ENCODE measurements around the gene VAPB. TPM values are rescaled to one million over a fixed set of nuclear protein-coding genes. Genes with fewer than 3 reads are reported as not detected.

Gene VAPB
- total RNA-seq, 1 donor from 2014 or later = 36.5 TPM

- no peaks in the 10 kb centered on the region for H3K27me3 Mint-ChIP-seq
- no peak overlapping the region for H3K27ac Mint-ChIP-seq
Measured at GRCh38 chr20:58472273-58473018, 83.4 kb downstream of the VAPB start.

GRCh38 chr20:58473453-58474425 lies 84.7 kb downstream of the VAPB start:
- H3K9me3 Mint-ChIP-seq = no peaks in the 10 kb centered on the region
- no peak for DNase-seq
- no peaks in the 10 kb centered on the region for H3K4me1 Mint-ChIP-seq
- peaks cover 5% of the 10 kb centered on the region for H3K27me3 Mint-ChIP-seq
- H3K36me3 Mint-ChIP-seq (ENCODE audit: low read depth) = no peaks in the 10 kb centered on the region
- H3K27ac Mint-ChIP-seq = no peak overlapping the region
- H3K4me3 Mint-ChIP-seq = no peak overlapping the region
- intact Hi-C loops (cut with micrococcal nuclease) = no loop called here

More at GRCh38 chr20:58472273-58473018, 83.4 kb downstream of the VAPB start:
- no peak overlapping the region for H3K4me3 Mint-ChIP-seq
- H3K9me3 Mint-ChIP-seq = no peaks in the 10 kb centered on the region
- H3K4me1 Mint-ChIP-seq = no peaks in the 10 kb centered on the region
- intact Hi-C loops (cut with micrococcal nuclease) = no loop called here
- DNase-seq = no peak
- H3K36me3 Mint-ChIP-seq (ENCODE audit: low read depth) = no peaks in the 10 kb centered on the region

- Mint-ChIP-seq H3K4me1 (no peaks in the 10 kb centered on the region), H3K27ac (no peak overlapping the region), H3K9me3 (no peaks in the 10 kb centered on the region), H3K4me3 (no peak overlapping the region), H3K36me3 (ENCODE audit: low read depth) (no peaks in the 10 kb centered on the region), H3K27me3 (peaks cover 5% of the 10 kb centered on the region)
- intact Hi-C loops (cut with micrococcal nuclease) = no loop called here
- no peak for DNase-seq
Measured at GRCh38 chr20:58475466-58475865, 86.4 kb downstream of the VAPB start.

DNA sequence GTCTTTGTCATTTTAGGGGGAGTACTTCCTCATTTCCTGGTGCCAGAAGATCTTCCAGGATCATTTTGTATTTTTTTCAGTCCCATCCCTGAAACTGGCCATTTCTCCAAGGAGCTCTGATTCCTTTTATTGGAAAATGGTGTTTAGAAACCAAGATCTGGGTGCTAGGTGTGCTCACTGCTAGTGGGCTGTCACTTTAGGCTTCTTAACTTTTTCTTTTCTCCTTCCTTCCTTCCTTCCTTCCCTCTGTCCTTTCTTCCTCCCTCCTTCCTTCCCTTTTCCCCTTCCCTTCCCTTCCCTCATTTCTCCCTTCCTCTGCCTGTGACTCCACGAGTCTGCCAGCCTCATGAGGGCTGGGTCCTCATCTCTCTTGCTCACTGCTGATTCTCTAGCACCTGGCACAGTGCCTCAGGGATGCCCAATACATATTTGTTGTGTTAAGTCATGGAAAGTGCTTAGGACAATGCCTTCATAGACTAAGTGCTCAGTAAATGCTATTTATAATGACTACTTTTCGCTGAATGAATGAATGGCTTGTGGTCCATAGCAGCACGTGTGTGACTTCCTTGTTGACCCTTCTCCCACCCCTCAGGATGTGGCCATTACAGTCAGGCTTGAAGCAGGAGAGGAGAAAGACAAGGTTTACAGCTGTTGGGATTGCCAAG lies 89.2 kb downstream of the VAPB start:
- intact Hi-C loops (cut with micrococcal nuclease) = no loop called here
- Mint-ChIP-seq H3K9me3 (no peaks in the 10 kb centered on the region), H3K4me1 (peaks cover 3% of the 10 kb centered on the region), H3K4me3 (no peak overlapping the region), H3K27me3 (peaks cover 13% of the 10 kb centered on the region), H3K27ac (no peak overlapping the region), H3K36me3 (ENCODE audit: low read depth) (no peaks in the 10 kb centered on the region)
- DNase-seq = no peak

DNA sequence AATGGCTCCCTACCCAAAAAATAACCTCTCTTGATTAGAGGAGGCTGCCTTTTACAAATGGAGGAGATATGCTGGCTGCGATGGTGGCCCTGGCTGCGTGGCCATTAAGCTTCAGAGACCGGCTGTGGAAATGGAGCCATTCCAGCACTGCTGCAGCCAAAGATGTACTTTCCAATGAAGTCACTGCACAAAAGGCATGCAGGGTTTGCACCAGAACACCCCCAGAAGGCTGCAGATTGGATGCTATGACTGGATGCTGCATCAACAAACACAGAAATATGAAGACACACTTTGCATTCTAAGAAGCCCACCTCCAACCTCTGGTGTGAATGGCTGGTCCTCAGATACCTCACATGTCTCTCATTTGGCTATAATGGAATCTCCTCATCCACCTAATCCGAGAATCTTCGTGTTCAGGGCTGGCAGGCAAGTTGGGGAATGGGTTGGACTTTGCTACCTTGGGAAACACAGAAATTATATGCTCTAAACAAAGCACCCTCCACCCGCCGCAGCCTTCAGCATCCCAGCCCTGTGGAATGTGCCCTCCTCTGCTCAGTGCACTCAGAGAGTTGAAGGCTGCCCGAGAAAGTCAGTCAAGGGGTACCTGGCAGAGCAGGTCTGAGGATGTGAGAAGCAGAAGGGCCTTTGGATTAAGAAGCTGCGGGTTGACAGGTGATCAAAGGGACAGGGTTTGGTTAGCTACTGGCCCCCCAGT lies 90.9 kb downstream of the VAPB start:
- DNase-seq = no peak
- no peaks in the 10 kb centered on the region for H3K36me3 Mint-ChIP-seq (ENCODE audit: low read depth)
- H3K4me1 Mint-ChIP-seq = peaks cover 3% of the 10 kb centered on the region
- intact Hi-C loops (cut with micrococcal nuclease) = loop anchor here (10.0 kb wide), 2 partner anchors 155 to 365 kb away; no protein-coding TSS in a partner anchor
- H3K4me3 Mint-ChIP-seq = no peak overlapping the region
- H3K27ac Mint-ChIP-seq = no peak overlapping the region
- H3K27me3 Mint-ChIP-seq = peaks cover 13% of the 10 kb centered on the region
- H3K9me3 Mint-ChIP-seq = no peaks in the 10 kb centered on the region

GRCh38 chr20:58480551-58481336 lies 91.7 kb downstream of the VAPB start:
- Mint-ChIP-seq H3K27ac (no peak overlapping the region), H3K27me3 (peaks cover 13% of the 10 kb centered on the region), H3K4me1 (peaks cover 3% of the 10 kb centered on the region), H3K4me3 (no peak overlapping the region), H3K9me3 (no peaks in the 10 kb centered on the region), H3K36me3 (ENCODE audit: low read depth) (no peaks in the 10 kb centered on the region)
- intact Hi-C loops (cut with micrococcal nuclease) = loop anchor here (10.0 kb wide), 2 partner anchors 154 to 364 kb away; no protein-coding TSS in a partner anchor
- no peak for DNase-seq

DNA sequence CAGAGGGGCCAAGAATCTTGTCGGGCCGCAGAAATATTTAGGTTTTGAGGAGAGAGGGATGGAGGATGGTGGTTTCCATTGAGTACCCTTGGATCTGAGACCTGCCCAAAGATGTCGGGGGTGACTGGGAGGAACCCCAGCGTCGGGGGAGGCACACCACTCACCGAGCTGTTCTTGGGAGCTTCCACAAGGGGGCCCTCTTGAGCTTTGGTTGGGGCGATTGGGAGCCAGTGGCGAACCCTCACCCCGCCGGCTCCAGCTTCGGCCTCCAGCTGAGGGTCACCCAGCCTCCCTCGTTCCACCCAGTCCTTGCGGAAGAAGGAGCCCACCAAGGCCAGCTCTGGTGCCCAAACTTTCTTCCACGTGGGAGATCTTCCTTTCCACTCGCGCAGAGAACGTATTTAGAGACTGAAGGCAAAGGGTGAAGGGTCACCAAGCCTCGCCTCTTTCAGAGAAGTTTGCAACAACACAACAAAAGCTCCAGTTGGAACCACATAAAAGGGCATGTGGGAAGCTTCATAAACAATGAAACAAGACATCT lies 92.5 kb downstream of the VAPB start:
- Mint-ChIP-seq H3K27me3 (peaks cover 13% of the 10 kb centered on the region), H3K4me3 (no peak overlapping the region), H3K27ac (no peak overlapping the region), H3K4me1 (peaks cover 3% of the 10 kb centered on the region), H3K9me3 (peaks cover 7% of the 10 kb centered on the region), H3K36me3 (ENCODE audit: low read depth) (no peaks in the 10 kb centered on the region)
- DNase-seq = peak; percentile 77
- intact Hi-C loops (cut with micrococcal nuclease) = loop anchor here (10.0 kb wide), 2 partner anchors 153 to 363 kb away; no protein-coding TSS in a partner anchor

GRCh38 chr20:58482416-58482815 lies 93.4 kb downstream of the VAPB start:
- intact Hi-C loops (cut with micrococcal nuclease) = loop anchor here (10.0 kb wide), 2 partner anchors 152 to 362 kb away; no protein-coding TSS in a partner anchor
- H3K36me3 Mint-ChIP-seq (ENCODE audit: low read depth) = no peaks in the 10 kb centered on the region
- peaks cover 13% of the 10 kb centered on the region for H3K27me3 Mint-ChIP-seq
- H3K4me3 Mint-ChIP-seq = no peak overlapping the region
- H3K27ac Mint-ChIP-seq = no peak overlapping the region
- H3K4me1 Mint-ChIP-seq = peaks cover 3% of the 10 kb centered on the region
- H3K9me3 Mint-ChIP-seq = peaks cover 7% of the 10 kb centered on the region
- DNase-seq = no peak

DNA sequence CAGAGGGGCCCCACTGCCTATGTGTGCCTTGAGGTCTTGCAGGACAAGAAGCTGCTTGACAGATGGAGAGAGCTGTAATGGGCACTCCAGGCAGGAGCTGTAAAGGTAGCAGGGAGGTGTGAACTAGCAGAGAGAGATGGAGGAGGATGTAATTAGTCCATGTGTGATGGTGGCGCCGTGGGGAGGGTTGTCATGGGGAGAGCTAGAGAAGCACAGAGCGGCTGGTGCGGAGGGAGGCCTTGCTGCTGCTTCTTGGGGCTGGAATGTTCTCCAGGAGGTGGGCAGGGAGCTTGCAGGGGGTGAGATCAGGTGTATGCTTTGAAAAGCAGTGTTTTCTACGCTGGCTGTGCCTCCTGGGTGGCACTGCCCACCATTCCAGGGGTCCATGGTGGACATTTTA lies 94.0 kb downstream of the VAPB start:
- no peak overlapping the region for H3K4me3 Mint-ChIP-seq
- peaks cover 7% of the 10 kb centered on the region for H3K9me3 Mint-ChIP-seq
- no peak overlapping the region for H3K27ac Mint-ChIP-seq
- peaks cover 3% of the 10 kb centered on the region for H3K4me1 Mint-ChIP-seq
- no peaks in the 10 kb centered on the region for H3K36me3 Mint-ChIP-seq (ENCODE audit: low read depth)
- no peak for DNase-seq
- intact Hi-C loops (cut with micrococcal nuclease) = loop anchor here (10.0 kb wide), 2 partner anchors 152 to 362 kb away; no protein-coding TSS in a partner anchor
- peaks cover 13% of the 10 kb centered on the region for H3K27me3 Mint-ChIP-seq

DNA sequence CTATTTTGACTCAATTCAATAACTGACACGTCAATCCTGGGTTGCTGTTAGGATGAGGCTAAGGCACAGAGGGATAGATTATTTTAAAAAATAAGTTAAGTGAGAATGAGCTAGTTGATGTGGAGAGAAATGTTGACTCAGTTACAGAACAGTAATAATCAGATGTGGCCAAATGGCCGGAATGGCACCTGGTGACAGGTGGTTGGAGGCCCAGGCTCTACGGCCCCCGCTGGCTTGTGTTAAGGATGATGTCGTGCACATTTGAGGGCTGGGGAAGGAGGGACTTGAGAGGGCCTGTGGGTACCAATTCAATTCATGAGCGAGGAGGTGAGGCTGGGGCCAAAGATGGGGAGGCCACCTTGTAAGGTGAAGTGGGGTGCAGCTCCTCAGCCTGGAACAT lies 94.4 kb downstream of the VAPB start:
- H3K4me3 Mint-ChIP-seq = no peak overlapping the region
- H3K36me3 Mint-ChIP-seq (ENCODE audit: low read depth) = no peaks in the 10 kb centered on the region
- H3K27me3 Mint-ChIP-seq = peaks cover 11% of the 10 kb centered on the region
- intact Hi-C loops (cut with micrococcal nuclease) = loop anchor here (10.0 kb wide), 2 partner anchors 151 to 361 kb away; no protein-coding TSS in a partner anchor
- peaks cover 7% of the 10 kb centered on the region for H3K9me3 Mint-ChIP-seq
- no peak for DNase-seq
- H3K27ac Mint-ChIP-seq = no peak overlapping the region
- peaks cover 3% of the 10 kb centered on the region for H3K4me1 Mint-ChIP-seq

DNA sequence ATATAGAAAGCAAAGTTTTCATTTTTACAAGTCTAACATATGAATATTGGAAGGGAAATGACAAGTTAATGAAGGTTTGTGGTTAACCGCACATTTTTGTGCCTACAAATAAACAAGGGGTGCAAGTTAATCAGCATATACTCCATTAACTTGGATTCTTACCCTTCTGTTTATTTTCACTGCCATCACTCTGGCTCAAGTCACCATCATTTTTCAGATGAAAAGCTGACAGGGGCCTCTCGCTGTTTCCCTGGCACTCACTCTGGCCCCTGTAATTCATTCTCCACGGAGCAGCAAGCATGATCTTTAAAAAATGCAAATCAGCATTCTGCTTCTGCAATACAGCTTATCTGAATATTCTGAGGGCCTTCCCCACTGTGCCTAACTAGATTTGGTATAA lies 96.4 kb downstream of the VAPB start:
- Mint-ChIP-seq H3K9me3 (peaks cover 11% of the 10 kb centered on the region), H3K4me1 (peaks cover 3% of the 10 kb centered on the region), H3K27me3 (peaks cover 11% of the 10 kb centered on the region), H3K36me3 (ENCODE audit: low read depth) (no peaks in the 10 kb centered on the region), H3K4me3 (no peak overlapping the region), H3K27ac (no peak overlapping the region)
- intact Hi-C loops (cut with micrococcal nuclease) = loop anchor here (10.0 kb wide), 2 partner anchors 149 to 359 kb away; no protein-coding TSS in a partner anchor
- DNase-seq = no peak

GRCh38 chr20:58486207-58486606 lies 97.2 kb downstream of the VAPB start:
- no peak overlapping the region for H3K4me3 Mint-ChIP-seq
- peaks cover 3% of the 10 kb centered on the region for H3K4me1 Mint-ChIP-seq
- DNase-seq = no peak
- intact Hi-C loops (cut with micrococcal nuclease) = loop anchor here (10.0 kb wide), 2 partner anchors 149 to 359 kb away; no protein-coding TSS in a partner anchor
- H3K36me3 Mint-ChIP-seq (ENCODE audit: low read depth) = no peaks in the 10 kb centered on the region
- no peak overlapping the region for H3K27ac Mint-ChIP-seq
- H3K27me3 Mint-ChIP-seq = peaks cover 13% of the 10 kb centered on the region
- H3K9me3 Mint-ChIP-seq = peaks cover 11% of the 10 kb centered on the region

Measured in activated CD4-positive, alpha-beta T cell treated with anti-CD3 and anti-CD28 coated beads, Interleukin-2, amount 10 ng/mL, durations not matched to agents 24 days and 14 days (primary cell).